Endometrium (tissue), 2 donors: ENCODE data around the gene SYTL3.
"Not testable (repeated sequence)": the region's sequence is repeated elsewhere in the genome, so short reads cannot be mapped to it uniquely, and the experiment has no call there.

Experiments used
- FAIRE-seq: peaks from 2 replicates; lab custom pipeline; 2012; peaks lifted over from hg19 to GRCh38; lab: Jason Lieb, UNC
- donor health status: control.
- donor health status: control.

The SYTL3 gene, protein sequence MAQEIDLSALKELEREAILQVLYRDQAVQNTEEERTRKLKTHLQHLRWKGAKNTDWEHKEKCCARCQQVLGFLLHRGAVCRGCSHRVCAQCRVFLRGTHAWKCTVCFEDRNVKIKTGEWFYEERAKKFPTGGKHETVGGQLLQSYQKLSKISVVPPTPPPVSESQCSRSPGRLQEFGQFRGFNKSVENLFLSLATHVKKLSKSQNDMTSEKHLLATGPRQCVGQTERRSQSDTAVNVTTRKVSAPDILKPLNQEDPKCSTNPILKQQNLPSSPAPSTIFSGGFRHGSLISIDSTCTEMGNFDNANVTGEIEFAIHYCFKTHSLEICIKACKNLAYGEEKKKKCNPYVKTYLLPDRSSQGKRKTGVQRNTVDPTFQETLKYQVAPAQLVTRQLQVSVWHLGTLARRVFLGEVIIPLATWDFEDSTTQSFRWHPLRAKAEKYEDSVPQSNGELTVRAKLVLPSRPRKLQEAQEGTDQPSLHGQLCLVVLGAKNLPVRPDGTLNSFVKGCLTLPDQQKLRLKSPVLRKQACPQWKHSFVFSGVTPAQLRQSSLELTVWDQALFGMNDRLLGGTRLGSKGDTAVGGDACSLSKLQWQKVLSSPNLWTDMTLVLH

DNA sequence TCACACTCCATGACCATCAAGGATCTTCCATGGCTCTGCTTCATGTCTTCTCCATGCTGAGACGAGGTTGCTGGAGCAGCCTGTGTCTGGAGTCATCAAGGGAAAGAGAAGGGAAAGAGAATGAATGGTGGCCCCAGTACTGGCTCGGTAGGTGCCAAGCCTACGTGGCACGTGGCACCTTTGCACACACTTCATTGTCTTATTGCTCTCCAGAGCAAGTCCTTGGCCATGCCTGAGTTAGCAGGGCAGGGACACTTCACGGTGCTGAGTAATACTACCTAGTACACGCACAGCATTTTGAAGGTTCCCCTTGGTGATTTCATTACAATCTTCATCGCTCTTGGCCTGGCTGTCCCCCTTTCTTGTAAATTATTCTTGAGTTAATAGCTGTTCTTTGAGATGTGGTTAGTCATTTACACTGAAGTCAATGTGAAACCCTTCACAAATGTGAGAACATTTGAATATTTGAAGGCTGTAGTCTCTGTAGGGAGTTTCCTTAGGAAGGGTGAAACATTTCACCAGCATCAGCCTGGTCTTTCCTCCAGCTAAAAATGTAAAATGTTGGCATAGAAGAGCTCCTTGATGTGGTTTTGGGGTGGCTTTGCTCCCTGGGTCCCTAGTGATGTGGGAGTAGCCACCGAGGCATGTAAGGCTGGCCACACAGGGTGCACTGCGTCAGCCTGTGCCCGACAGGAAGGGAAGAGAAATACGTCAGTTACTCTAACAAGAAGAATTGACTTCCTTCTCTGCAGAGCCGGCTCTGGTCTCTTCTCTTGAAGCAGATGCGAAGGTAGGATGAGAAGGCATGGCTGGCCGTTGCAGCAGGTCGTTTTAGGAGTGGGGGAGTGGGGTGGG, at the start of gene SYTL3:
TSS of gene SYTL3 (plus strand) at position 766 of the 855 bp plus-strand sequence. CDS start 13,215 bp downstream, outside the sequence.
- FAIRE-seq: no peak

DNA sequence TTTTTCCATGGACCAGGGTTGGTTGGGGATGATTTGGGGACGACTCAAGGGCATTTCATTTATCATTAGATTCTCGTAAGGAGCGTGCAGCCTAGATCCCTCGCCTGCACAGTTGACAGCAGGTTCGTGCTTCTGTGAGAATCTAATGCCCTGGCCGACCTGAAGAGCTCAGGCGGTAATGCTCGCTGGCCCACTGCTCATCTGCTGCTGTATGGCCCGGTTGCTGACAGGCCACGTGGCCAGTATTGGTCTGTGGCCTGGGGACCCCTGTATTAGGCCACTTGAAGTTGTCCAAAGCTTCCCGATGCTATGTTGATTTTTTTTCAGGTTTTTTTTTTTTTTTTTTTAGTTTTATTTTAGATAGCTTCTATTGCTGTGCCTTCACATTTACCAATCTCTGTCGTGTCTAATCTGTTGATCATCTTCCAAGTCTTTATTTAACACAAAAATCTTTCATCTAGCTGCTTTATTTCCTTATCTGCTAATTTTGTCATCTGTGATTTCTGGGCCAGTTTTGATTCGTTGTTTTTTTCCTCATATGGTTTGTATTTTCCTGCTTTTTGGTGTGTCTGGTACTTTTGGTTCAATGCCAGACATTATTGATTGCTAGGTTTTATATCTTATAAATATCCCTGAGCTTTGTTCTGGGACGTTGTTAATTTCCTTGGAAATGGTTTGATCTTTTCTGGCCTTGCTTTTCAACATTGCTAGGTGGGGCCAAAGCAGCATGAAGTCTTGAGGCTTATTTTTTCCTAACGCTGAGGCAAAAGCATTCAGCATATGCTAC, 46.4 kb upstream of the SYTL3 start:
- no peak for FAIRE-seq

GRCh38 chr6:158604048-158604406, 45.8 kb upstream of the SYTL3 start:
- FAIRE-seq: no peak

DNA sequence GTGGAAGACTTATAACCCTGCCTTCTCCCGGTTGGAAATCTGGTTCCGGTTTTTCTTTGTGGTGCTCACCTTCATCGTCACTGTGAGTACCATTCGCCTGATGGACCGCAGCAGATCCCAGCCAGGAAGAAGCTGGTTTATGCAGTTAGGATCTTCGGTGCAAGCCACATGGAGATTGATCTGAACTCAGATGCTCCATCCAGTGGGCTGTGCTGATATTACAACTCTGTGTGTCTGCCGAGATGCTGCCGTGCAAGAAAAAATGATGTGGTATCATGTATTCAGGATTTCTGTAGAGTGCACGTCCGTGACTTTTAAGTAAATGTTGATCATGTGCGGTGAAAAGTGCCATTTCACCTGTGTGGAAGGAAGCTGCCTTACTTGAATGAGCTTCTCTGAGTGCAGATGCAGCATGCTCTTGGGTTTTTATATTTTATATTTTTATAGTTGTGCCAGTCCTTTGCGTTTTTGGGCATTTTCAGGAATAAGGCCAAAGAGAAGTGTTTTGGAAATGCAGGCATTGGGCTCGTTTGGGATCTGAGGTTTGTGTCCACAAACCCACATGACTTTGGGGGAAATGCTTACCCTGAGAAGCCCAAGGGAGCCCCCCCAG, 44.5 kb upstream of the SYTL3 start:
- peak; percentile 31 for FAIRE-seq

- not testable (repeated sequence) for FAIRE-seq
These were observed 43.8 kb upstream of the SYTL3 start for GRCh38 chr6:158606011-158606410.

- FAIRE-seq: no peak
These were observed 42.9 kb upstream of the SYTL3 start for GRCh38 chr6:158606935-158607334.

DNA sequence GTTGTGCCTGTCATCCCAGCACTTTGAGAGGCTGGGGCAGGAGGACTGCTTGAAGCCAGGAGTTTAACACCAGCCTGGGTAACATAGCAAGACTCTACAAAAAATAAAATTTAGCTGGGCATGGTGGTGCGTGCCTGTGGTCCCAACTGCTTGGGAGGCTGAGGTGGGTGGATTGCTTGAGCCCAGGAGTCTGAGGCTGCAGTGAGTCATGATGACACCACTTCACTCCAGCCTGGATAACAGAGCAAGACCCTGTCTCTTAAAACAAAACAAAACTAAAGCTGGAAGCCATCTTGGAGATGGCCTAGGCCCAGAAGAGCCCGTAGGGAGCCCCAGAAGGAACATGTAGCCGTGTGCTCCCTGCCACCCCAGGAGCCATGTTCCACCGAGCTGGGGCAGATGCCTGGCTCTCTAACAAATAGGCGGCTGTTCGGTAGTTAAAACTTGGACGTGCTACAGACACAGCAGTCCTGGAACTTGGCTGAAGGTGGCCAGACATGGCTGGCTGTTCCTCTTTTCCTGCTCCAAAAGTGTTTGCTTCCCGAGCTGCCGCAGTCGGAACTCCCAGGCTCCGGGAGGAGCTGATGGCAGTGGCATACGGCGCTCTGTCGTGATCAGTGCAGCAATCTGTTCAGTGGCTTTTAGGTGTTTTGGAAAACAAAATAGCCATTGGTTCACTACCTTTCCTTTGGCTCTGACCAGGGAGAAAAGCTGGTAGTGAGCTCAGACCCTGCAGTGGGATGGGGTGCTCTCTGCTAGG, 42.3 kb upstream of the SYTL3 start:
- no peak for FAIRE-seq

DNA sequence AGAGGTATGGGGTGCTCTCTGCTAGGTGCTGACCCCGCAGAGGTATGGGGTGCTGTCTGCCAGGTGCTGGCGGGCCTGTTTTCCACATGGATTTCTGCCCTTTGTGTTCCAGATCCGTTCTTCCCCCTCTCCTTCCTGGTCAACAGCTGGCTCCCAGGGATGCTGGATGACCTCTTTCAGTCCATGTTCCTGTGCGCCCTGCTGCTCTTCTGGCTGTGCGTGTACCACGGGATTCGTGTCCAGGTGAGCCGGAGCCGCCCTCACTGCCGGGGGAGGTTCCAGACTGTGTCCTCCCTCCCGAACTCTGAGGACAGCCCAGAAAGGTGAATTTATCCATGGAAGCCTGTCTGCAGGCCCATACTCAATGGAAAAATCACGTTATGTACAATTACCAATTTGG, 41.6 kb upstream of the SYTL3 start:
- FAIRE-seq: no peak

DNA sequence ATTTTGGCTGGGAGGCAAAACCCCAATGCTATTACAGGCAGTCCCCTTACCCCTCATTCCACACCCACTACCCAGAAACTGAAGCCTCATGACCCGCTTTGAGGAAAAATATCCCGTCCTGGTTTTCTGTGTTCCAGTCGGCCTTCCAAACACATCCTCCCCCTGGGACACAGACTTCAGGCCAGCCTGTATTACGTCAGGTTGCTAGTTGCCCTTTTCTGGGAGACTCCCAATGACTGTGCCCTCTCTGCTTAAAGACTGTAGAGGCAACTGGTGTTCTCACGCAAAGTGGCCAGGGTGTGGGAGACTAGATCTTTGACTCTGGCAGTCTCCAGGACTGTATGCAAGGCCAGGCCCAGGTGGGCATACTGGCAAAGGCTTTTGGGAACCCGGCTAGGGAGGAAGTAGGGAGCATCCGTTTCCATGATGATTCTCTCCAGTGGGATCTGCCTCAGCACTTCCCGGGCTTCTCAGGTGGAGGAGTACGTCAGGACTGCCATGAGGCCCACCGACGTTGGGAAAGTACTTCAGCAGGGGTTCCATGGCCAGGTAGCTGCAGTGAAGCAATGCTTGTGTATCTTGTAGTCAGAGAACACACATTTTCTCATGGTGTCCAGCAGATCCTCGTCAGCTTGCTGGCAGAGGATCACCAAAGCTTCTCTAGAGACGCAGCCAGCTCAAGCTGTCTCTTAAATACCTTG, 40.2 kb upstream of the SYTL3 start:
- FAIRE-seq: no peak

DNA sequence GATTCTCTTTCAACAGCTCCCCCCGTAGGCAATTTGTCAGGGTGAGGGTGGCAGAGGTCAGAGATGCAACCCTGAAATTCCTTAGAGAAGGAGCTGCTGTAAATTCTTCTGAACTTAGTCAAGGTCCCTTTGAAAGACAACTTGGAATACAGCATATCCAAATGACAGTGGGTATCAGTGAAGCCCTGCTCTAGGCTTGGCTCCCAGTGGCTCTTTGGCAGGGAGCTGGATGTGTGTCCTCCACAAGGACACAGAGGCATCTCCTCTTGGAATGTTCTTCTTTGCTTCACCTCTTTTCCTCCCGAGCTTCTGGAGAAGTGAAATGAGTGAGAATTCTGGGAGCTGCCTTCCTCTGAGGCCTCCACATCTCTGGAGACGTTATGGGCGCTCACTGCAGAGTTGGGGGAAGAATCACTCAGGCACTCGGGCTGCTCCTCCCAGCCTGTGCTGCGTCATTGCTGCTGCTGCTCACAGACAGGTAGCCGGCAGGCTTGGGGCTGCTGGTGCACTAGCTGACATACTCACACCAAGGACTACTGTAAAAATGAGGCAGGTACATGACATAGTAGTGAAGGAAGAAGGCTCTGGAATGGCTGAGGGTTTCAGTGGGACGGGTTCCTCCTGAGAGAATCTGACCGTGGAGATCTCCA, 39.4 kb upstream of the SYTL3 start:
- no peak for FAIRE-seq

DNA sequence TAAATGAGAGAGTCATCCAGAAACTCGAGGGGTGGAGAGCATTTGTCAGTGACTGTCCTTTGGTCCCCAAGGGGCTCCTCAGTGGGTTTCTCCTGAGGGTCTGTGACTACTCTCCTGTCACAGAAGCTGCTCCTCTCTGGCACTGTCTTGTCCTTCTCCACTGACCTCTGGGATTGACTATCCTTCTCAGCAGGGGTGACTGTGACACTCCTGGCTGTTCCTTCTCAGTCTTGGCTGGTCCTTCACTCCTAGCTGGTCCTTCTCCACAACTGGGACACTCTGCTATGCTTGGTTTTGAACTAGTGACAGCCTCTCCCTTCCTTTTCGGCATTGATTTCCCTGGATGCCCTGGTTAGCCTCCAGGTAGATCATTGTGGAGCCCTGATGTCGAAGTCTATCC, 38.8 kb upstream of the SYTL3 start:
- no peak for FAIRE-seq

DNA sequence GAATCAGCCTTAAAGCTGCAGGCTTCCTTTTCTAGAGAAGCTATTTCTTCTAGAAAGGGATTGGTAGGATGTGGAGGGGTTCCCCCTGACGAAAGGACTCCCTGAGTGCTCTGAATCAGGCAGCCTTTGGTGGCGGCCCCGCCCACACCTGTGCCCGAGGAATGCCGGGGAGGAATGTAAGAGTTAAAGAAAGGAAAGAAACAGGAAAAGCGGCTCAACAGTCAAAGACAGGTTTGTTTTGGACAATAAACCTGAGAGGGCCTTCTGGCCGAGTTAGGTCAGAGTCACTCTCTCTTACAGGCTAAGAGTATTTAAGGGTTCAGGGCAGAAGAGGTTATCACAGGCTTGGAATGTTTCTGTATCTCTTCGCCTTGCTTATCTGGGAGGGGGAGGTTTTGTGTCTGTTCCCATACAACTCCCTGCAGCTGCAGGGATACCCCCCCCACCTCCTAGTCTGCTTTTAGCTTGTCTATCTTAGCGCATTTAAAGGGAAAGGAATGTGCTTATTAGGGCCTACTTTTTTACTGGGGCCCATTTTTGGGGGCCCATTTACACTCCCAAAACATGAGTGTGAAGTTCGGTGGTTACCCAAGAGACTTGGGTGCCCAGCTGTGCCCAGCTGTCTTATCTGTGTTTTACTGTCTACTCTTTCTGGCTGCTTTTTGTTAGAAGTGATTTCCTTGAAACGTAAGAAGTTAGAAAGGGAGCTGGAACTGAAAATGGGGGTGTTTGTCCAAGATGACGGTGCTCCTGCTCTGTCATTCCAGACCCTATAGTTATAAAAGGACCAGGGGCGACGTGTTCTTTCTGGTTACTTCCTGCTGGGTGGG, 38.1 kb upstream of the SYTL3 start:
- FAIRE-seq: no peak

DNA sequence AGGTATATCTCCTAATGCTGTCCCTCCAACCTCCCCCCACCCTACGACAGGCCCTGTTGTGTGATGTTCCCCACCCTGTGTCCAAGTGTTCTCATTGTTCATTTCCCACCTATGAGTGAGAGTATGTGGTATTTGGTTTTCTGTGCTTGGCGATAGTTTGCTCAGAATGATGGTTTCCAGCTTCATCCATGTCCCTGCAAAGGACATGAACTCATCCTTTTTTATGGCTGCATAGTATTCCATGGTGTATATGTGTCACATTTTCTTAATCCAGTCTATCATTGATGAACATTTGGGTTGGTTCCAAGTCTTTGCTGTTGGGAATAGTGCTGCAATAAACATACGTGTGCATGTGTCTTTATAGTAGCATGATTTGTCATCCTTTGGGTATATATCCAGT, 35.2 kb upstream of the SYTL3 start:
- FAIRE-seq: not testable (repeated sequence)

DNA sequence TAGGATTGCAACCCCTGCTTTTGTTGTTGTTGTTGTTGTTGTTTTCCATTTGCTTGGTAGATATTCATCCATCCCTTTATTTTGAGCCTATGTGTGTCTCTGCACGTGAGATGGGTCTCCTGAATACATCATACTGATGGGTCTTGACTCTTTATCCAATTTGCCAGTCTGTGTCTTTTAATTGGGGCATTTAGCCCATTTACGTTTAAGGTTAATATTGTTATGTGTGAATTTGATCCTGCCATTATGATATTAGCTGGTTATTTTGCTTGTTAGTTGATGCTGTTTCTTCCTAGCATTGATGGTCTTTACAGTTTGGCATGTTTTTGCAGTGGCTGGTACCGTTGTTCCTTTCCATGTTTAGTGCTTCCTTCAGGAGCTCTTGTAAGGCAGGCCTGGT, 31.6 kb upstream of the SYTL3 start:
- FAIRE-seq: not testable (repeated sequence)

DNA sequence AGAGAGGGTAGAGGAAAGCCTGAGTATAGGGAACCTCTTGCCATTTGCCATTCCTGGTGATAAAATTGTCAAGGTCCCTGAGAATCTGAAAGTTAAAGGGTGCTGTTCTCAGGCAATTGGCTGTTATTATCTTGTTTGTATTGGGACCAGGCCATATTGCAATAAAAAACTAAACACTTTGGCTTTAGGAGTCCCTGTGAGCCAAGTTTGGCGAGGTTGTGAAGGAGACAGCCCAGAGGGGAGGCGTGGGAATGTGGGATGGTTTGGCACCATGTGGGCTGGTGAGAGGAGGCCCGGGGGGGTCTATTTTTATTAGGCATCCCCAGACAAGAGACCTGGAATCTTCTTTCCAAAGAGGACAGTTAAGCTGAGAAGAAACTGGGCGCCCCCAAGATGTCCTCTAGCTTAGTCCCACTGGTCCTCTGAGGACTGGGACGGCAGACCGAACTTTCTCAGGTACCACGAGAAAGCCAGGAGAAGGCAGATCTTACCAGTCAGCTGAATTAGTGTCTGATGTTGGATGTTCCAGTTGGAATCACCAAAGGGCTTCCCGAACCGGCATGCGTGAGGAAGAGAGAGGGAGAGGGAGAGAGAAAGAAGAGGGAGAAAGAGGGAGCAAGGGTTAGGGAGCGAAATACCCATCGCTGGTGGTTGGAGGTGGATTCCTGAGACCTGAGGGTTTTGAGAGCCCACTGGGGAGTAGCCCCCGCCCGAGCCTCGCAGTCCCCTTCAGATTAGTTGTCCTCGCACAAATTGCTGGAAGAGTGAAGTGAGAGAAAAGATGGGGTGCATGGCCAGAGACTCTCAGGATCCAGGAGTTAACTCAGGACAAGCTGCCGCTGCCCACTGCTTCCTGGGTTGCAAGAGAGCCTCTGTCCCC, 29.7 kb upstream of the SYTL3 start:
- FAIRE-seq: no peak

DNA sequence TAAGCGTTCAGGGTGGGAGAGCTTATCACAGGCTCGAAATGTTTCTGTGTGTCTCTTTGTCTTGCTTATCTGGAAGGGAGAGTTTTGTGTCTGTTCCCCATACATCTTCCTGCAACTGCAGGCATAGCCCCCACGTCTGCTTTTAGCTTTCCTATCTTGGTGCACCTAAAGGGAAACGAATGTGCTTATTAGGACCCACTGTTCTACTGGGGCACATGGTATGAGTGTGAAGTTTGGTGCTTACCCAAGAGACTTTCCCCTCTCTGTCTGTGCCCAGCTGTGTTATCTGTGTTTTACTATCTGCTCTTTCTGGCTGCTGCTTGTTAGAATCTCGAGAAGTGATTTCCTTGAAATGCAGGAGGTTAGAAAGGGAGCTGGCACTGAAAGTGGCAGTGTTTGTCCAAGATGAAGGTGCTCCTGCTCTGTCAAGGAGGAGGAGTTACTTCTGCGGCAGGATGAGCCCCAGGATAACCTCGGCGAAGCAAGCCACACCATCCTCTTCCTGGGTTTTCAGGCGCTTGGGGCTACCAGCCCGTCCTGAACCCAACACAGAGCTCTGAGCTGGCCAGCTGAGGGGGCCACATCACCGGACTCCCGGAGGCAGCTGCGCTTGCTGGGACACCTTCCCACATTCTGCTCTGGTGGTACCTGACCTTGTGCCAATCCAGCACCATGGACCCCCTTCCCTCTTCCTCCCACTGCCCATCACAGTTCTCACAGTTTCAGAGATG, 28.7 kb upstream of the SYTL3 start:
- FAIRE-seq: no peak
